Stimulated activated memory B cell treated with anti-CD40 and anti-IgM and Interleukin-4, amounts not matched to agents 10 μg/mL and 1 μg/mL and 100 μg/mL, for 72 hours (primary cell): ENCODE results near the gene GPR142.

ENCODE experiments used
- ATAC-seq: fragments of 150-1000 bp; cut with Tn5 transposase; 2 replicates; pipeline ENCODE4 v1.10.0; 2021
- H3K27ac Mint-ChIP-seq: one replicate; pipeline ENCODE4 v1.8.0; 2022; ENCODE audit warnings: mild to moderate bottlenecking, mixed read lengths
- H3K27me3 Mint-ChIP-seq: one replicate; pipeline ENCODE4 v1.8.0; 2022; ENCODE audit warnings: mixed read lengths
- H3K36me3 Mint-ChIP-seq: one replicate; pipeline ENCODE4 v1.8.0; 2022; ENCODE audit warnings: mixed read lengths
- H3K4me1 Mint-ChIP-seq: one replicate; pipeline ENCODE4 v1.8.0; 2022; ENCODE audit warnings: mixed read lengths
- H3K4me3 Mint-ChIP-seq: one replicate; pipeline ENCODE4 v1.8.0; 2022; ENCODE audit warnings: mild to moderate bottlenecking, moderate library complexity, mixed read lengths
- H3K9me3 Mint-ChIP-seq: one replicate; pipeline ENCODE4 v1.8.0; 2022; ENCODE audit warnings: mixed read lengths

Gene GPR142

DNA sequence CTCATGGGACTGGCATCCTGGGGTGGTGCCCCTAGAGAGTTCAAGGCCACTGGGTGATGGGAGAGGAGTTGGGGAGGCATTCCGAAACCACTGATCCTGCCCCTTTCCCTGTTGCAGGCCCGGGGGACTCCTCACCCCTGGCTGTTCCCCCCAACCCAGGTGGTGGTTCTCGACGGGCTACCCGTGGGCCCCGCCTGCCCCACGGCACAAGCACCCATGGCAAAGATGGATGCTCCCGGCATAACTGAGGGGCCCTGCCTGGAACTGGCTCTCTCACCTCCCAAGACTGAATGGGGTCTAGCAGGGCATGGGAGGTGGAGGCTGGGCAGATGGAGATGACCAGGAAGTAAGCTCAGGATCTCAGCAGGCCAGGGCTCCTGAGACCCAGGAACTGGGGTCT lies 12.2 kb upstream of the GPR142 start:
- Mint-ChIP-seq H3K36me3 (no peaks in the 10 kb centered on the region), H3K4me1 (no peaks in the 10 kb centered on the region), H3K27ac (no peak overlapping the region), H3K27me3 (peaks cover 82% of the 10 kb centered on the region), H3K4me3 (no peak overlapping the region), H3K9me3 (no peaks in the 10 kb centered on the region)
- ATAC-seq: no peak

DNA sequence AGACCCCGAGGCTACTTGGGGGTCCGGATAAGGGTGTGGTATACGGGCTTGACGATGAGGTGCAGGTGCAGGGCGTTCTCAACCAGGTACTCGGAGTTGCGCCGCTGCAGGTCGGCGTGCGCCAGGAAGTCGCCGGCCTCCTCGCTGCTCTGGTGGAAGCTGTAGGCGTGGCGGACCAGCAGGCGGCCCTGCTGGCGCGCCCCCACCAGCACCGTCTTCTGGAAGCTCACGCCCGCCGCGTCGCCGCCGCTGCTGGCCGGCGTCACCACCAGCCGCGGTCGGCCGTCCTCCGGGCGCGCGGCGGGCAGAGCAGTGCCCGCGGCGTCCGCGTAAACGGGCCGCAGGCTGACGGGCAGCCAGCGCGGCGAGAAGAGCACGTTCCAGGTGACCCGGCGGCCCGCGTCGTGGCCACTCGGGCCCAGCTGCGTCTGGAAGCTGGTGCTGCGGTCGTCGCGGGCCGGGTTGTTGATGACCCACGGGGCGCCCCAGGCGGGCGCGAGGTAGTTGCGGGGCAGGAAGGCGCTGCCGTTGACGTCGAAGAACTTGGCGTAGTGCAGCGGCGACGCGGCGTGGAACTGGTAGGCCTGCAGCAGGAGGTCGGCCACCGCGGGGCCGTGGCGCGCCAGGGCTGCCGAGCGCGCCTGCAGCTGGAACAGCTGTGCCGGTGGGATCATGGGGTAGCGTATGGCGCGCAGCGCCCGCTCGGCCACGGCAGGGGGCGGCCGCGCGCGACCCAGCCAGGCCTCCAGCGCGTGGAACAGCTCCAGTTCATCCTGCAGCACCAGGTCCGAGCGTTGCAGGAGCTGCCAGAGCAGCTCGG lies 10.4 kb upstream of the GPR142 start:
- no peak for ATAC-seq
- H3K27ac Mint-ChIP-seq: no peak overlapping the region
- H3K27me3 Mint-ChIP-seq: peaks cover 90% of the 10 kb centered on the region
- H3K4me1 Mint-ChIP-seq: no peaks in the 10 kb centered on the region
- no peaks in the 10 kb centered on the region for H3K36me3 Mint-ChIP-seq
- no peak overlapping the region for H3K4me3 Mint-ChIP-seq
- no peaks in the 10 kb centered on the region for H3K9me3 Mint-ChIP-seq

DNA sequence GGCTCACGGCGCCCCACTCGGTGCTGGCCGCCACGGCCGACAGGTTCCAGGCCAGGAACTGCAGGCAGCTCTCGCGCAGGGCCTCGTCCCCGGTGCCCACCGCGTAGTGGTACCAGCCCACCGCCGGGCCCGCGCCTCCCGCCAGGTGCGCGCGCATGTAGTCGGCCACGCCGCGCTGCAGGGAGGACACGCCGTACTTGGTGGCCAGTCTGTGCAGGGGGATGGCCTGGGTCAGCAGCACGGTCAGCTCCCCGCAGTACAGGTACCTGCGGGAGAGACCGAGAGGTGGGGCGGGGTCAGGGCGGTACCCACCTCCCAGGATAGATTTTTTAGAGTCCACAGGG lies 9.9 kb upstream of the GPR142 start:
- no peak overlapping the region for H3K27ac Mint-ChIP-seq
- H3K36me3 Mint-ChIP-seq: no peaks in the 10 kb centered on the region
- H3K9me3 Mint-ChIP-seq: no peaks in the 10 kb centered on the region
- no peak overlapping the region for H3K4me3 Mint-ChIP-seq
- ATAC-seq: no peak
- H3K4me1 Mint-ChIP-seq: no peaks in the 10 kb centered on the region
- peaks cover 90% of the 10 kb centered on the region for H3K27me3 Mint-ChIP-seq

DNA sequence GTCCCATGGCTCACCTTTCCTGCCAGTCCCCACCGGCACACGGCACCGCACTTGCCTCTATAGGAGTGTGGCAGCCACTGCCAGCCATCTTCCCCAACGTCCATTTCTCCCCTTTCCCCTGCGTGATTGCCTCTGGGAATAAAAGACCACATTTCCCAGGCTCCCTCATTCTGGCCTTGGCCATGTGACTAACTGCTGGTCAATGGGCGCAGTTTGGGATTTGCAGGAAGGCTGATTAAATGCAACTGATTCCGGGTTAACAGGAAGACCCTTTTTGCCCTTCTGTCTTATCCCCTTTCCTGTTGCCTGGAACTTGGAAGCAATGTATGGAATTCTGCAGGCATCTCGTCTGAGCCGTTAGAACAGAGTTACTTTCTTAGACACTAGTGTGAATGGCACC lies 8.6 kb upstream of the GPR142 start:
- no peak overlapping the region for H3K4me3 Mint-ChIP-seq
- H3K9me3 Mint-ChIP-seq: no peaks in the 10 kb centered on the region
- peaks cover 79% of the 10 kb centered on the region for H3K27me3 Mint-ChIP-seq
- ATAC-seq: no peak
- H3K4me1 Mint-ChIP-seq: no peaks in the 10 kb centered on the region
- no peaks in the 10 kb centered on the region for H3K36me3 Mint-ChIP-seq
- H3K27ac Mint-ChIP-seq: no peak overlapping the region

DNA sequence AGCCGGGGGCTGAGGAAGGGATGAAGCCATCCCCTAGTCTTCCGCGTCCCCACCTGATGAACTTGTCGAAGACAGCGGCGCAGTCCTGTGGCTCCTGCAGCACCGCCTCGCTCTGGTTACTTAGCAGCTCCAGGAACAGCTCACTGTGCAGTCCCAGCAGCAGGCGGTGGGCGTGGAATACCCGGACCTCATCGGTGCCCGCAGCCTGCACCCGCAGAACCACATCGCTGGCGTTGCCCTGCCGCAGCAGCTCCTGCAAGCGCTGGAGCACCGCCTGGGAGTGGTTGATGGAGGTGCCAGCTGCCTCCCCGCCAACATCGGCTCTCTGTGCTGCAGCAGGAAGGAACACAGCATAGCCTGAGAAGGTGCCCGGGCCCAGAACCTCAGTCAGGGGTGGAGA lies 7.4 kb upstream of the GPR142 start:
- no peaks in the 10 kb centered on the region for H3K36me3 Mint-ChIP-seq
- no peaks in the 10 kb centered on the region for H3K4me1 Mint-ChIP-seq
- H3K27me3 Mint-ChIP-seq: peaks cover 67% of the 10 kb centered on the region
- no peak for ATAC-seq
- no peak overlapping the region for H3K27ac Mint-ChIP-seq
- no peaks in the 10 kb centered on the region for H3K9me3 Mint-ChIP-seq
- no peak overlapping the region for H3K4me3 Mint-ChIP-seq

DNA sequence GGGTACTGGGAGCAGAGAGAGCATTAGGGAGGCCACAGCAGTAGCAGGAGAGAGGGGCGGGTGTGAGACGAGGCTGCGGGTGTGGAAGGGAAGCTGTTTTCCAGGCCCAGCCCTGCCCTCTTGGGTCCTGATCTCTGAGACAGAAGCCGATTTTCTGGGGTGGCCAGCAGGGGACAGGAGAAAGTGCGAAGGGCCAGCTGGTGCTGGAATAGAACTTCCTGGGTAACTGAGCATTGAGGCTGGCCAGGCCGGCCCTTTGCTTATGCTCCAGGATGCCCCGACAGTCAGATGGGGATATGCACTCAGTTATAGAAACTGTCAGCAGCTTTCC lies 6.4 kb upstream of the GPR142 start:
- no peak overlapping the region for H3K27ac Mint-ChIP-seq
- H3K4me1 Mint-ChIP-seq: no peaks in the 10 kb centered on the region
- peaks cover 64% of the 10 kb centered on the region for H3K27me3 Mint-ChIP-seq
- H3K36me3 Mint-ChIP-seq: no peaks in the 10 kb centered on the region
- no peak for ATAC-seq
- no peak overlapping the region for H3K4me3 Mint-ChIP-seq
- H3K9me3 Mint-ChIP-seq: no peaks in the 10 kb centered on the region

DNA sequence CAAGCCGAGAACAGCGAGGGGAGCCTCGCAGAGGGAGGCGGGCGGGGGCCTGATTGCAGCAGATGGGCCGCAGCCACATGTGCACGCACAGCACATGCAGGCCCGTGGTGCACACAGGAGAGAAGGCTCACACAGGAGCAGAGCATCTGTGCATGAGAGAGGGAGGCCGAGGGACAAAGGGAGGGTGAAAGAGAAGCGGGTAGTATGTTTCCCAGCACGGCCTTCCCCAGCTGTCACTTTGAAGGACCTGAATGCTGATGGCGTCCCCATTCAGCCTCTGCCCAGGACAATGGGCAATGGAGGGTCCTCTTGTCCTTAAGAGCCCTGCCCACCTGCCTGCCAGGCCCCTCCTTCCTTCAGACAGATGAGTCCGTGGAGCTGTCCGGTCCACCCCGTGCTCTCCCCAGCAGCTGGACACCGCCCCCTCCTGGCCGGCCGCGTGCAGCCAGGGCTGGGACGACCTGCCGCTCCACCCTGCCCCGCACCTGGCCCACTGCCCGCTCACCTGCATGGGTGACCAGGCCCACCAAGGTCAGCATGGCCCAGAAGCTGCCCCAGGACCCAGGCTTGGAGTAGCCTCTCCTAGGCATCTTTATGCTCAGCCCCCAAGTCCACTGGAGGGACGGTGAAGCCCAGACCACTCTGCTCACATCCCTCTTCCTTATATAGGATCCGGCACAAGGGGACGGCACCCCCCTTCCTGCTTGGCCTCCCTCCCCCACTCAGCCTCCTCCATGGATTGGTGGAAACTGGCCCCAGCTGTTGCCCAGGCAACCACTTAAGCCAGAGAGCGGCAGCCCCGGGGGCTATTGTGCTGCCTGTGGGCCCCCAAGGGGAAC lies 5.9 kb upstream of the GPR142 start, which contains the start of gene BTBD17:
TSS of gene BTBD17 (minus strand) at position 639 of the 839 bp plus-strand sequence. CDS start at position 590, 49 bp downstream.
- no peaks in the 10 kb centered on the region for H3K4me1 Mint-ChIP-seq
- H3K36me3 Mint-ChIP-seq: no peaks in the 10 kb centered on the region
- no peak within 1 kb of the TSS for H3K27ac Mint-ChIP-seq
- peak; percentile 46 for ATAC-seq
- H3K9me3 Mint-ChIP-seq: no peaks in the 10 kb centered on the region
- H3K4me3 Mint-ChIP-seq: no peak within 1 kb of the TSS
- H3K27me3 Mint-ChIP-seq: peaks cover 64% of the 10 kb centered on the region

DNA sequence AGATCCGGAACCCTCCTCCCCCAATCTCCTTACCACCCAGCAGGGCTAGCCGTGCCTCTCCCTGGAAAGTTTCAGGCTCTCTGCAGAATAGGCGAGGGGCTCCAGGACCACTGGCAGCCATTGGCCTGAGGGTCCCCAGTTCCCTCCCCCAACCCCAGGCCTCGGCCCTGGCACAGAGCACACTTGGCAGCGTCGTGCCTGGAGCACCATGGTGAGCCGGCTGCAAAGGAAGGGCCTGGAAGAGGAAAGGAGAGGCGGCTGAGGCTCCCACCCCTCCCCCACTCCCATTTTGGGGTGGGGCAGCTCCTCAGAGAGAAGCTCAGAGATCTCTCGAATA lies 5.3 kb upstream of the GPR142 start:
- H3K36me3 Mint-ChIP-seq: no peaks in the 10 kb centered on the region
- H3K27ac Mint-ChIP-seq: no peak overlapping the region
- no peak for ATAC-seq
- H3K9me3 Mint-ChIP-seq: no peaks in the 10 kb centered on the region
- H3K4me3 Mint-ChIP-seq: no peak overlapping the region
- no peaks in the 10 kb centered on the region for H3K4me1 Mint-ChIP-seq
- peaks cover 67% of the 10 kb centered on the region for H3K27me3 Mint-ChIP-seq

DNA sequence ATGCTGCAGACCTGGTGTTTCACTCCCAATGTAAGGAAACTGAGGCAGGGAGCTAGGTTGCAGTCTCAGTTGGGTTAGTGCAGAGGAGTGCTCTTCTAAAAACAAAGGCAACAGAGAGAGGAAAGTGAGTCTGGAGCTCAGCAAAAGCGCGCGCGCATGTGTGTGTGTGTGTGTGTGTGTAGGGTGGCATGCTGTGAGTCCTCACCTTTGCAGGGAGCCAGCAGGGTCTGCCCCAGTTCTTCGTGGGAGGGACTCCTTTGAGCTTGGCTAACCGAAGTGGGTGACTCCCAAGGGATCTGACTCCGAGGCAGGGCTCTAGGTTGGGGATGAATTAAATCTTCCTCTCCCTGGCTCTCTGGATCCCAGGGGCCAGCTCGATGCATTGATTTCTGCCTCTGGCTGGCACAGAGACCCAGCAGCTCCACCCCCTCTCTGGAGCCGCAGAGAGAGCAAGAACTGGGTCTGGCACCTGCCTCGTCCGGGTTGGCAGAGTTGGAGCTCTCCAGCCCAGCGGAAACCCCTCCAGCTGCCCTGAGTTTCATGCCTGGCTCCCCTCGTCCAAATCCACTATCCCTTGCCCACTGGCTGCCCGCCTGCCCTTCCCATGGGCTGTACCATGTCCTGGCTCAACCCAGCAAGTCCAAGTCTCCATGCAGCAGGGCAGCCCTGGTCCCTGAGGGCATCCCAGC lies 4.4 kb upstream of the GPR142 start:
- Mint-ChIP-seq H3K4me1 (peaks cover 1% of the 10 kb centered on the region), H3K27ac (no peak overlapping the region), H3K4me3 (no peak overlapping the region), H3K36me3 (no peaks in the 10 kb centered on the region), H3K27me3 (peaks cover 71% of the 10 kb centered on the region), H3K9me3 (no peaks in the 10 kb centered on the region)
- ATAC-seq: no peak

DNA sequence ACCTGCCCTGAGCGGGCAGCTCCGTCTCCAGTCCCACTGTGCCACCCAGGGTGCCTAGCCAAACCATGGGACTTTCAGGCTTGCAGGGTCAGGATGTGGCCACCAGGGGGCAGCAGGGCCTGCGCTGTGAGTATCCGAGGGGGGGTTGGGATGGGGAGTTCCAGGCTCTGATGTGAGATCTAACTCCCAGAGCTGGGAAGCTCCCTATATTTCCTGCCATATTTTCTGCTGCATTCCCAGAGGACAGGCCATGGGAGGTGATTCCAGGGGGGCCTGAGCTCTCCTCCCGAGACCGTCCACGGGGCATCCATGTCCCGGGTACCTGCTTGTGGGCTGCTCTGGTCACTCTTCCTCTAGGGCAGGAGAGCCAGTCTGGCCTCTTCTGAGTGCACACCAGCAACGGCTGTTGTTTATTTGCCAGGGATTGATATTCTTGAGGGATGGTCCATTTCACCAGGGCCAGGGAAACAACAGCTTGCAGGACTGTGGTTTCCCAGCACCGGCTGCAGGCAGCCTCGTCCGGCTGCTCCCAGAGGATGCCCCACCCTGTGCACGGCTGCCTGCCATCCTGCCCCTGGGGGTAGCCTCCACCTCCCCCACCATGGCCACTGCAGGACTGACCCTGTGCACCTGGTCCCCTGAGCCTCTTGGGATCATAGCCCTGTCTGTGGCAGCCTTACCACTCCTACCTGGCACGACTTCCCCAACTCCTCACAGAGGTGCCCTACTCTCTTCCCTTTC lies 1.2 kb downstream of the GPR142 start:
- Mint-ChIP-seq H3K27me3 (peaks cover 69% of the 10 kb centered on the region), H3K36me3 (no peaks in the 10 kb centered on the region), H3K4me1 (peaks cover 18% of the 10 kb centered on the region), H3K27ac (no peak overlapping the region), H3K4me3 (no peak overlapping the region), H3K9me3 (no peaks in the 10 kb centered on the region)
- ATAC-seq: peak; percentile 63

DNA sequence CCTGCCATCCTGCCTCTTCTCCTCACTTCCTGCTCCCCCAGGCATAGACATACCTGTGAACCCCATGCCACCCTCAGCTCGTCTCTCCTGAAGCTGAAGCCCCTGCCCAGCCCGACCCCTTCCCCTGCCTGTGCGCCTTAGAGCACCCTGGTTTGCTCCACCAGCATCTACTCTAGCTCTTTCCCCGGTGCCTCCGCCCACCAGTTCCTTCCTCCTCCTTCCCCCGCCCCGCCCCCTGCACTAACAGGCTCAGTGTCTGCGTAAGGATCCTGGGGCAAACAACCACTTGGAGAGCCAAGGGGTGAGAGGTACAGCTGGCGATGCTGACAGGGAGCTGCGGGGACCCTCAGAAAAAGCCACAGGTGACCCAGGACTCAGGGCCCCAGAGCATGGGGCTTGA lies 1.9 kb downstream of the GPR142 start:
- no peaks in the 10 kb centered on the region for H3K36me3 Mint-ChIP-seq
- H3K4me1 Mint-ChIP-seq: peaks cover 18% of the 10 kb centered on the region
- peak; percentile 44 for ATAC-seq
- no peak overlapping the region for H3K27ac Mint-ChIP-seq
- peak overlapping the region; percentile 12 for H3K4me3 Mint-ChIP-seq
- H3K9me3 Mint-ChIP-seq: no peaks in the 10 kb centered on the region
- H3K27me3 Mint-ChIP-seq: peaks cover 69% of the 10 kb centered on the region

DNA sequence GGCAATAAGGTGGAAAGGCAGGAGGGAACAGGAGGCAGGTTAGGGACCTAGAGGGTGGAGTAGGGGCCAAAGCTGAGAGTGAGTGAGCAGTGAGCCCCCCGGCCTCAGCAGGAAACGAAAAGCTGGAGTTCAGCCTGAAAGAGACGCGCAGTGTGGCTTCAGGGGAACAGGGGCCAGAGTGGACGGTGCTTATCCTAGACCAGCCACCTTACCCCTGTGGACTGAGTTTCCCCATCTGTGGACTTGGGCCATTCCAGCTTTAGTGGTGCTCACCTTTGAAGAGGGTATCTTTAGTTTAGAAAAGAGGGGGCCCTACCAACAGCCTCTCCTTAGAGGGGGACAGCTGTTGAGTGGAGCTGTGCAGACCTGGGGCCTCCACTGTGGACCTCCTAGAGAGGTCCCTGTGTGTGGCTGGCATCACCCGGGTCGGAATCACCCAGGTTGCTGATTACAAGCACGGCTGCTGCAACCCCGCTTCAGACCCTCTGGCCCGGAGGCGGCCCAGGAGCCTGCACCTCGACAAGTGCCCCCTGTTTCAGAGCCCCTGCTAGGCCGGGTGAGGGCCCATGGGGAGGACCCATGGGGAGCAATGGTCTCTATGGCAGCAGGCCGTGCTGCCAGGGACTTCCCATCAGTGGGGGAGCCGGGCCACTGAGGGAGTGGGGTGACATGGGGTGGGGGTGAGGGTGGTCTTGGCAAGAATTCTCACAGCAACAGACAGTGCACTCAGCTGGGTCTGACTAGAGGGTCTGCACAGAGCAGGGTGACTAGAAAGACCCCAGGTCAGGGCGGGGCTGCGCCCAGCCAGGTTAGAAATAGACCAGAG lies 2.6 kb downstream of the GPR142 start:
- no peaks in the 10 kb centered on the region for H3K9me3 Mint-ChIP-seq
- H3K27me3 Mint-ChIP-seq: peaks cover 69% of the 10 kb centered on the region
- H3K4me1 Mint-ChIP-seq: peaks cover 18% of the 10 kb centered on the region
- H3K4me3 Mint-ChIP-seq: no peak overlapping the region
- H3K27ac Mint-ChIP-seq: no peak overlapping the region
- no peak for ATAC-seq
- no peaks in the 10 kb centered on the region for H3K36me3 Mint-ChIP-seq

DNA sequence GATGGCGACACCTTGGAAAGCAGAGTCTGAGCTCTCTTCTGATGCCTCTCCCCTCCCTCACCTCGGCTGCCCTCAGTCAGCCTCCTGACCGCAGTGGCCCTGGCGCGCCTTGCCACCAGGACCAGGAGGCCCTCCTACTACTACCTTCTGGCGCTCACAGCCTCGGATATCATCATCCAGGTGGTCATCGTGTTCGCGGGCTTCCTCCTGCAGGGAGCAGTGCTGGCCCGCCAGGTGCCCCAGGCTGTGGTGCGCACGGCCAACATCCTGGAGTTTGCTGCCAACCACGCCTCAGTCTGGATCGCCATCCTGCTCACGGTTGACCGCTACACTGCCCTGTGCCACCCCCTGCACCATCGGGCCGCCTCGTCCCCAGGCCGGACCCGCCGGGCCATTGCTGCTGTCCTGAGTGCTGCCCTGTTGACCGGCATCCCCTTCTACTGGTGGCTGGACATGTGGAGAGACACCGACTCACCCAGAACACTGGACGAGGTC lies 4.4 kb downstream of the GPR142 start:
- no peak for ATAC-seq
- Mint-ChIP-seq H3K36me3 (no peaks in the 10 kb centered on the region), H3K27ac (no peak overlapping the region), H3K4me1 (peaks cover 18% of the 10 kb centered on the region), H3K9me3 (no peaks in the 10 kb centered on the region), H3K27me3 (peaks cover 55% of the 10 kb centered on the region), H3K4me3 (no peak overlapping the region)

DNA sequence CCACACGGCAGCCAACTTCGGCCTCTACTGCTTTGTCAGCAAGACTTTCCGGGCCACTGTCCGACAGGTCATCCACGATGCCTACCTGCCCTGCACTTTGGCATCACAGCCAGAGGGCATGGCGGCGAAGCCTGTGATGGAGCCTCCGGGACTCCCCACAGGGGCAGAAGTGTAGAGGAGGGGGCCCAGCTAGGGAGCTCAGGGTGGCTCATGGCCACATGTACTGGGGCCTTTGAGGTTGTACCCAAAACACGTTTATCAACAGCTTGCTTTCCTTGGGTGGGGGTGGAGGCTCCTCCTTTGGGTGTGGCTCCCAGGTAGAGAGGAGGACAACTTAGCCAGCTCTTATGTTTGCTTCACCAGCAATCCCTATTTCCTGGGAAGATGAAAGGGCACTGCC lies 5.1 kb downstream of the GPR142 start:
- ATAC-seq: no peak
- Mint-ChIP-seq H3K27me3 (peaks cover 47% of the 10 kb centered on the region), H3K36me3 (no peaks in the 10 kb centered on the region), H3K4me3 (no peak overlapping the region), H3K9me3 (no peaks in the 10 kb centered on the region), H3K27ac (no peak overlapping the region), H3K4me1 (peaks cover 18% of the 10 kb centered on the region)
